Dermis blood vessel endothelial cell (primary cell): ENCODE data around the gene MEIS2. TPM values are rescaled to one million over a fixed set of nuclear protein-coding genes. Genes with fewer than 3 reads are reported as not detected.
A peak's percentile ranks its signal among the peaks of the same experiment; 100 is the strongest.
"Not testable (repeated sequence)": the region's sequence is repeated elsewhere in the genome, so short reads cannot be mapped to it uniquely, and the experiment has no call there.

Source experiments
- DNase-seq: peaks from one replicate; pipeline ENCODE4 v3.0.0; 2010
- total RNA-seq: library from RNA; depleted of rRNA; stranded (reverse); fragments of >200 nt; gene quantifications from 2 replicates; pipeline ENCODE4 v1.2.3, GENCODE V29; 2014

The MEIS2 gene
- total RNA-seq, 1 donor from 2014 or later: 13.8 TPM

GRCh38 chr15:37004373-37004869 is 95.9 kb downstream of the MEIS2 start:
- DNase-seq: no peak

GRCh38 chr15:37002041-37002672 is 98.2 kb downstream of the MEIS2 start:
- no peak for DNase-seq

- no peak for DNase-seq
Observed at GRCh38 chr15:37001417-37001816, 98.9 kb downstream of the MEIS2 start.

GRCh38 chr15:36999778-37000177 is 100.6 kb downstream of the MEIS2 start:
- DNase-seq: no peak

- no peak for DNase-seq
Observed at GRCh38 chr15:36996538-36997181, 103.7 kb downstream of the MEIS2 start.

GRCh38 chr15:36996121-36996520 is 104.2 kb downstream of the MEIS2 start:
- no peak for DNase-seq

GRCh38 chr15:36994790-36995189 is 105.6 kb downstream of the MEIS2 start:
- DNase-seq: no peak

- no peak for DNase-seq
Observed at GRCh38 chr15:36992454-36992853, 107.9 kb downstream of the MEIS2 start.

GRCh38 chr15:36988947-36989346 is 111.4 kb downstream of the MEIS2 start:
- no peak for DNase-seq

- no peak for DNase-seq
Observed at GRCh38 chr15:36982430-36982829, 117.9 kb downstream of the MEIS2 start.

GRCh38 chr15:36980281-36980680 is 120.1 kb downstream of the MEIS2 start:
- not testable (repeated sequence) for DNase-seq

GRCh38 chr15:36978625-36979024 is 121.7 kb downstream of the MEIS2 start:
- DNase-seq: no peak

- DNase-seq: no peak
Observed at GRCh38 chr15:36978126-36978525, 122.2 kb downstream of the MEIS2 start.

GRCh38 chr15:36977659-36978058 is 122.7 kb downstream of the MEIS2 start:
- no peak for DNase-seq

- no peak for DNase-seq
Observed at GRCh38 chr15:36972704-36973103, 127.6 kb downstream of the MEIS2 start.

GRCh38 chr15:36970522-36970921 is 129.8 kb downstream of the MEIS2 start:
- DNase-seq: no peak

GRCh38 chr15:36967929-36968328 is 132.4 kb downstream of the MEIS2 start:
- no peak for DNase-seq

- no peak for DNase-seq
Observed at GRCh38 chr15:36966708-36967107, 133.6 kb downstream of the MEIS2 start.

GRCh38 chr15:36965570-36966342 is 134.6 kb downstream of the MEIS2 start:
- DNase-seq: no peak

- DNase-seq: peak; percentile 5
Observed at GRCh38 chr15:36964626-36965025, 135.7 kb downstream of the MEIS2 start.

GRCh38 chr15:36961956-36962355 is 138.4 kb downstream of the MEIS2 start:
- no peak for DNase-seq

GRCh38 chr15:36960947-36961227 is 139.5 kb downstream of the MEIS2 start:
- DNase-seq: no peak

- no peak for DNase-seq
Observed at GRCh38 chr15:36960179-36960946, 140.0 kb downstream of the MEIS2 start.
